ENCODE data around the gene PICK1.
"Not testable (repeated sequence)": the region's sequence is repeated elsewhere in the genome, so short reads cannot be mapped to it uniquely, and the experiment has no call there.

PICK1 gene

DNA sequence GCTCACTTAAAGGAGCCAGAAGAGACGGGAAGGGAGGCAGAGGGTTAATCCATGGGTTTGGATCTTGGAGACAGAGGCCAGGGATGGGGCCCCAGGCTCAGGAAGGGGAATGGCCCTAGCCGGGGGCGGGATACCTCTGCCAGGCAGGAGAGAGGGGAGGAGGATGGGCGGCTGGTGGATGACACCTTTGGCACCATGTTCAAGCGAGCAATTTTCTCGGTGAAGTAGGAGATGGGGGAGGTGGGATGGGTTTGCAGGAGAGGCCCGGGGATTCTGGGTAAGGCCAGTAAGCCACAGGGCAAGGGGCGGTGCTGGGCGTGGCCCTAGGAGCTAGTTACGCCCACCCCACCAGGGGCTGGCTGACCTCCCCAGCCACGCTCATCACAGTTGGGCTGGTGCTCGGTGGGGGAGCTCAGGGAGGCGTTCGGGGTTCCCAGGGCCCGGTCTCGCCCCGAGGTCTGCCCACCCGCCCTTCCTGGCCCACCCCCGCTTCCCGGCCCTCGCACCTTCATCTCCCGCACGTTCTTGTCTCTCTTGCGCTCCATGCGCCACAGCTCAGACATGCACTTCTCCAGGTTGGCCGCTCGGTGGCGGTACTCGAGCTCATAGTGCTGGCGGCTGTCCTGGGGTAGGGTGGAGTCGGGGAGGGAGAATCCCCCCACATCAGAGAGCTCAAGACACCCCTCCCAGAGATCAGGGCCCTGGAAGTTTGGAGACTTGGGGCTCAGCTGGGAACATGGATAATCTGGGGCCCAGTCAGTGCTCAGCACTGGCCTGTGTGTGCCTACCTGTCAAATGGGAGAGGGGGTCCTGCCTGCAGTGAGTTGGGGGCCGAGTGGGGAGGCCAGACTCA lies 40.6 kb downstream of the PICK1 start:
- no peak for DNase-seq

DNA sequence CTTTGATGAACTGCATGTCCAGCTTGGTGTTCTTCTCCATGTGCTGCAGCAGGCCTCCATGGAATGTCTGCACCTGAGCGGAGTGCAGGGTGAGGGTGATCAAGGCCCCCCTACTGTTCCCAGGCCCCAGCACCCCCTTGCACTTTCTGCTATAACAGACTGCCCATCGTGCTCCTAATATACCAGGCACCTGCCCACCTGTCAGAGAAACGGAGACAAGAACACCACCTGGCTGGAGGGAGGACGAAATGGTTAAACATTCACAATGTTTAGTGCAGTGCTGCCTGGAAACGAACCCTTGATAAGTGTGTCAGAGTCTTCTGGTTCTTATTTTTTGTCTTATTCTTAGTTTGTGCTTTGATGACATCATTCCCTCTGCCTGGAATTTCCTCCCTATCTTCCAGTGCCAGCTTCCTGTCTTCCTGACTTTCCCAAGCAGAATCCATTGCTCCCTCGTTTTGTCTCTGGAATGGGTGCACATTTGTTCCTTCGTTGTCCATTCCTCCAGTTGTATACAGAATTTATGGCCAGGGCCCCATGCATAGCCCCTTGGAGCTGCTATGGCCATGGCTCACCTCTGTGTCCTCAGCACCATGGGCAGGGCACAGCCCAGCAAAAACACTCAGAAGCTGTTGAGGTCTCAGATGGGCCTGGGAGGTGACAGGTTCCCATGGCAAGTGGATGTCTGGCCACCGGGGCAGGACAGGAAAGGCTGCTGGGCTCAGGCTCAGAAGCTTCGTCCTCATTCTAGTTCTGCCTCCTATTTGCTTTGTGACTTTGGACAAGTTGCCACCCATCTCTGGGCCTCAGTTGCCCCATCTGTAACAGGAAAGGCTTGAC lies 41.4 kb downstream of the PICK1 start:
- no peak for DNase-seq

DNA sequence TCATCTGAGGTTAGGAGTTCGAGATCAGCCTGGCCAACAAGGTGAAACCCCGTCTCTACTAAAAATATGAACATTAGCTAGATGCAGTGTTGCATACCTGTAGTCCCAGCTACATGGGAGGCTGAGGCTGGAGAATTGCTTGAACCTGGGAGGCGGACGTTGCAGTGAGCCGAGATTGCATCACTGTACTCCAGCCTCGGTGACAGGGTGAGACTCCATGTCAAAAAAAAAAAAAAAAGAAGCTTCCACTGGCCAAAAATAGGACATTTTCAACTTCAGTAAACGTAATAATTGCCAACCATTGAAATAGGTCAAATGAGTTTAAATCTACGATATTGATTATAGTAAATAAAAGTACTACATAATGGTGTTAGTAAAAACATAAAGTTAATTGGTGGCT lies 46.4 kb downstream of the PICK1 start:
- DNase-seq: no peak

- no peak for DNase-seq
Measured at GRCh38 chr22:38104084-38104483, 46.9 kb downstream of the PICK1 start.

GRCh38 chr22:38106814-38107578 lies 49.8 kb downstream of the PICK1 start:
- no peak for DNase-seq

DNA sequence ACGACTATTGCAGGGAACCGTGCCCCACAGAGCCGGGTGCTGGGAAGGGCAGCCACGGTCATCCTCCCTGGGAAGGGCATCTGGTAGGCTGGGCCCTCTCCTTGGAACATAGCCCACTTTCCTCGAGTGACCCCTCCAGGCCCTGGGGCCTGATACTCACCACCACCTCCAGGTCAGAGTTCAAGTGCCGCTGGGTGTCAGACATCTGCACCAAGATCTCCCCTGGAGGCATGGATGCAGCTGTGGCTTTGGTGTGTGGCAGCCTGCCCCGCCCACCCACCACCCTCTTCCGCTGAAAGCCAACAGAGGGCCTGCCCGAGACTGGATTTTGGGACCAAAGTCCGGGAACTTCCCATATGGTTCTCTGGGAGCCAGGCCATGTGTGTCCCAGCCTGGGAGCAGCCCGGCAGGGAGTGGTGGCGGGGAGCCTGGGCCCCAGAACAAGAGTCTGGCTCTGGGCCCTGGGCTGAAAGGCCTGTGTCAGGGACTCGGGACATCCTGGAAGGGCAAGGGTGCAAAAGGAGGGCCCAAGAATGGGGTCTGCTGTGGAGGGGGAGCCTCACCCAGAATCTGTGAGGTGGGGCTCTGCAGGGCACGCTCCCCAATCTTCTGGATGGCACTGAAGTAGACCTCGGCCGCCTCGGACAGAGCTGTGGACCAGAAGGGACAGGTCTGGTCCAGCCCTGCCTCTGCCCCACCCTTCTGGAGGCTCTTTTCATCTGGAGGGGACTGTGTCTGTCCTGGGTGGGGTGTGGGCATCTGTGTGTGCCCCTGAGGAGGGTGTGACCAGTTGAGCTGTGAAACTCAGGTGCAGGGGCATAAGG lies 50.7 kb downstream of the PICK1 start:
- DNase-seq: no peak

DNA sequence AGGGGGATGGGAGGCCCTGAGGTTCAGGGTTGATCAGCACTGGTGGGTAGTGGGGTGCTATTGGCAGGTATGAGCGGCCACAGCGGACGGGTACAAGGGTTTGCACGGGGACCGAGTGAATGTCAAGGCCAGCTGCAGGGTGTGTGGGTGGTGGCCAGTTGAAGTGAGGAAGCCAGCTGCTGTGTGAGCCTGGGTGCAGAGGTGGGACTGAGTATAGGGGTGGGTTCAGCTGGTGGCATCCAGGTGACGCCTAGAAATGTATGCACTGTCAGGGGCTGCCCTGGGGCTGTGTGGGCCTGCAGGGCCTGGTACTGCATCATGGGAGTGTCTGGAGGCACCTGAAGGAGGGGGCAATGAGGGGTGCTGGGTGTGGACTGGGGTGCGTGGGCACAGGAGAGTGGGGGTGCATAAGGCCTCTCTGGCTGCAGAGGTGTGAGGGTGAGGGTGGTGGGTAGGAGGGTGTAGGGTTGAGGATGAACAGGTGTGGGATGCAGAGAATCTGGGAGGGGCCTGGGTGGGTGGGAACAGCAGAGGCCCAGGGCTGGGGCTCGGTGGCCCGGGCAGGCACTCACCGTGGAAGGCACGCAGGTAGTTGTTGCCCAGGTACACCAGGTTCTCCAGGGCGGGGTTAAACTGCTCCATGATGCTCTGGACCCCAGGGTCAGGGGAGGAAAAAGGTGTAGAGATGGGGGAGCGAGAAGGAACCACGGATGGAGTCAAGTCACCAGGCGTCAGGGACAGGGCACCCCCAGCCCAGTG lies 51.5 kb downstream of the PICK1 start:
- no peak for DNase-seq

GRCh38 chr22:38109371-38110001 lies 52.3 kb downstream of the PICK1 start:
- DNase-seq: no peak

- DNase-seq: no peak
Measured at GRCh38 chr22:38110008-38110862, 53.0 kb downstream of the PICK1 start, which contains the start of gene BAIAP2L2. TSS of gene BAIAP2L2 (minus strand) at chr22:38110684. CDS start at chr22:38110525, 159 bp downstream.

DNA sequence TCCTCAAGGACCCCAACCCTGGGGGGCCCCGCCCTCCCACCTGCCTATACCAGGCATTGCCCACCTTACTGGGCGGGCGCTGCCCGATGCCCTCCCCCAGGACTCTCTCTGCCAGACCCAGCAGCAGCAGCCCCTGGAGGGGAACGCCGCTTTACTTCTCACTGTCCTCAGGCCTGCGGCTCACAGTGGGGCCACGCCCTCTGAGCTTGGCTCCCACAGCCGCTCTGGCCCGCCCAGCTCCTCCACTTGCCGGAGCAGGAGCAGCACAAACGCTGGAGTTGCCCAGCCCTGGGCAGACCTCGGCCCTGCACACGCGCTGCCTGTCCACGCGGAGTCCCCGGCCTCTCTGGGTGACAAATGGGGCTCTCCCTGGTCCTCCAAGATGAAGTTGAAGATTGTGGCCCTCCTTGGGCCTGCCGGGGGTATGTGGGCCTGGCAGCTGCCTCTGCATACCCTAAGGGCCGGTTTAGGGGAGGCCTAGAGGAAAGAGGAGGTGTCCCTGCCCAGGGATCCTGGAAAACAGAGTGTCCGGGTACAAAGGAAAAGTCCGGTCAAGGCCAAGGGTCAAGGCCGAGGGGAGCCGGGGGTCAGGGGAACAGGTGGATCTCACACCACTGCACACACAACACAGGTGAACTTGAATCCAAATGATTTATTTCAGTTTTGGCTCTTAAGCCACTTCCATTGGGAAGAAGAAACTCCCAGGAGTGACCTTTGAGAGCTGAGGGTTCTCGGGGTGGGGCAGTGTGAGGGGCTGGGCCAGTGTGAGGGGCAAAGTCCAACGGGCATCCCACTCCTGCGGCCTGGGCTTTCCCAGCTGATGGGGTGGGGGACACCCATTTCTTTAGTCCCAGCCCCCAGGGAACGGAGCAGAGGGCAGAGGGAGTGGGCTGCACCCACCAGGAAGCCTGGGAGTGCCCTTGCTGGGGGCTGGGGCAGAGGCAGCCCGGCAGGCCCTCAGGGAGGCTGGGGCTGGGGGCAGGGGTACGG lies 54.0 kb downstream of the PICK1 start:
- DNase-seq: no peak

- no peak for DNase-seq
Measured at GRCh38 chr22:38111925-38112355, 54.7 kb downstream of the PICK1 start.

DNA sequence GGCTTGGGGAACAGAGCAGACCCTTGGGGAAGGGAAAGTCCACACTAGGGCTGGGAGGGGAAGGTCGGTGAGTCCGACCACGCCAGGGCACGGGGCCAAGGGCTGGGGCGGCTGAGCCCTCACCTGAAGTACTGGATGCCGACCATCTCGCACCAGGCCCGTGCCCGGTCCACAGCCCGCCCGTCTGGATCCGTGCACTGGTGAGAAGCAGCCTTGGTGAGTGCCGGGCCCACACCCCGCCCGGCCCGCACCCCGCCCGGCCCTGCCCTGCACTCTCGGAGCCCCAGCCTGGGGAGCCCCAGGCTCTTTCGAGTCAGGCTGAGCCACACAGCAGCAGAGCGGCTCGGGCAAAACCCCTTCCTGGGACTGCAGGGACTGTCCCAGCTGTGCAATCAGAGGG lies 55.2 kb downstream of the PICK1 start:
- DNase-seq: no peak

GRCh38 chr22:38114484-38115398 lies 57.5 kb downstream of the PICK1 start:
- no peak for DNase-seq

DNA sequence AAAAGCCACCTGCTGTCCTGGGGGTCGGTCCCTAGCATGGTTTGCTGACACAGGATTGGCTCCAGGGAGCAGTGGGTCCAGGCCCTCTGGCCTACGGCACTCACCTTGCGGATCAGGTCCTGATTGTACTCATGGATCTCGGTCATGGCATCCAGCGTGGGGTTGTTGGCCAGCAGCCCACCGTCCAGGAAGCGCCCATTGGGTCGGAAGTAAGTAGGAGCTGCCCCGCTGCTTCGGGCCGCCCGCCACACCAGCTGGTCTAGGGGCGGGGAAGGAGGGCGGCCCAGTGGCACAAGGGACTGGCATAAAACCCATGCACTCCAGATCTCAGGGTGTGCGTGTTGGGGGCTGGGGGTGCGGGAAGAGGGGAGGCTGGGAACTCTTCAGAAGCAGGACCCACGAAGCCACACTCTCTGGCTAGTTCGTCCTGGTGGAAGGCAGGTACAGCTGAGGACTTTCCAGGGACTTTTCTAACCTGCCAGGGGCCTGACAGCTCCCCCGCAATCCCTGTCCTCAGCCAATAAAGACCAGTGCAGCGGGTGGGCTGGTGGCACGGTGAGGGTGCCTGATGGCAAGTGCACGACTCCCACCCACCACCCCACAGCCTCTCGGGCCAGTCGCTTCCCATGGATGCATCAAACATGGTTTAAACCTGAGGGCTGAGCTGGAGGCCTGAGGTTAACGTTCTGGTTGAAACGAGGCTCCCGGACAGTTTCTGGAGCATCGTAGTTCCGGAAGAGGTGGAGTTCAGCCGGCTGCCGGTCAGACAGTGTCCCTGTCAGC lies 58.4 kb downstream of the PICK1 start:
- no peak for DNase-seq

DNA sequence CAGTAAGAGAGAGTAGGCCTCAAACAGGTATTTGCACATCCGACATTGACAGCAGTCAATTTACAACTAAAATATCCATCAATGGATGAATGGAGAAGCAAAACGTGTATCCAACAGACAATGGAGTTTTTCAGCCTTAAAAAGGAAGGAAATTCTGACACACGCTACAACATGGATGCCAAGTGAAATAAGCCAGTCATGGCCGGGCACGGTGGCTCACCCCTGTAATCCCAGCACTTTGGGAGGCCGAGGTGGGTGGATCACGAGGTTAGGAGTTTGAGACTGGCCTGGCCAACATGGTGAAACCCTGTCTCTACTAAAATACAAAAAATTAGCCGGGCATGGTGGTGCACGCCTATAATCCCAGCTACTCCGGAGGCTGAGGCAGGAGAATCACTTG lies 60.4 kb downstream of the PICK1 start:
- DNase-seq: not testable (repeated sequence)

DNA sequence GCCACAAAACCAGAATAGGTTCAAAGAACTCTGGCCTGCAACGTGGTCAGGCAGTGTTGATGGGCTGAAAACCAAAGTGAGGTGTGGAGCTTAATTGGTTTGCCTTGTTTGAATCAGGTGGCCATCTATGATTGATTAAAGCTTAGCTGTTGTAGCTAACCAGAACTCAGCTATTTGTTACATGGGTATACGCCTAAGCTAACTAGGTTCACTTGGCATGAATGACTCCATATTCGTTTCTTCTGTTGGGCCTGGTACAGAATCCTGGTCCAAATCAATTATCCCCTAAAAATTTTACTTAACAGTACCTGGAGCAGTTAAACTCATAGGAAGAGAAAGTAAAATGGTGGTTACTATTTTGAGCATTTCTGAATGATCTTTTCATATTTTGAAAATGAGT lies 61.0 kb downstream of the PICK1 start:
- no peak for DNase-seq

DNA sequence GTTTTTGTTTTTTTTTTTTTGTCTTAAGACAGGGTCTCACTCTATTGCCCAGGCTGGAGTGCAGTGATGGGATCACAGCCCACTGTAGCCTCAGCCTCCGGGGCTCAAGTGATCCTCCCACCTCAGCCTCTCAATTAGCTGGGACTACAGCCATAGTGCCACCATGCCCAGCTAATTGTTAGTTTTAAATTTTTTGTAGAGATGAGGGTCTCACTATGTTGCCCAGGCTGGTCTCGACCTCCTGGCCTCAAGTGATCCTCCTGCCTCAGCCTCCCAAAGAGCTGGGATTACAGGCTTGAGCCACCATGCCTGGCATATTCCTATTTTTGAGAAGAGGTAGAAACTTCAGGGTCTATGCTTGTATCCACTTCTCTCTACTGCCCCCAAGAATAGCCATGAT lies 61.5 kb downstream of the PICK1 start:
- DNase-seq: not testable (repeated sequence)

All from NCI-H1417 treated with DMSO at 0.1 percent for 48 hours (cell line).